WERI-Rb-1 (cell line): ENCODE results near the gene LEMD1.
A peak's percentile ranks its signal among the peaks of the same experiment; 100 is the strongest.

ENCODE experiments used
- DNase-seq: peaks from one replicate; pipeline ENCODE4 v3.0.0-alpha.2; 2020
- H3K27ac ChIP-seq: fragments of 250-450 bp; sonication (Bioruptor Pico); 2 replicates; pipeline ENCODE4 v1.5.1; 2020; ENCODE audit warnings: mild to moderate bottlenecking, moderate library complexity
- H3K27me3 ChIP-seq: fragments of 250-450 bp; sonication (Bioruptor Pico); 2 replicates; pipeline ENCODE4 v1.5.1; 2021; ENCODE audit warnings: mild to moderate bottlenecking, low read depth, moderate library complexity; ENCODE audit not compliant: insufficient read depth, severe bottlenecking
- H3K36me3 ChIP-seq: fragments of 250-450 bp; sonication (Bioruptor Pico); 2 replicates; pipeline ENCODE4 v1.5.1; 2020; ENCODE audit warnings: mild to moderate bottlenecking, moderate library complexity
- H3K4me3 ChIP-seq: 2 replicates; pipeline ENCODE4 v1.5.1; 2011; ENCODE audit warnings: low read depth, mild to moderate bottlenecking, control low read depth, low read length
- H3K9me3 ChIP-seq: fragments of 250-450 bp; sonication (Bioruptor Pico); 2 replicates; pipeline ENCODE4 v1.5.1; 2021; ENCODE audit warnings: mild to moderate bottlenecking, moderate library complexity; ENCODE audit not compliant: severe bottlenecking
- CTCF ChIP-seq: IDR thresholded peaks from 2 replicates; pipeline ENCODE4 v1.5.1; 2011; ENCODE audit warnings: low read depth, mild to moderate bottlenecking, control low read depth, inconsistent platforms, low read length

The LEMD1 gene

GRCh38 chr1:205445646-205445935 lies 23.7 kb upstream of the LEMD1 start:
- no peaks in the 10 kb centered on the region for H3K9me3 ChIP-seq
- no peaks in the 10 kb centered on the region for H3K27me3 ChIP-seq
- no peak for DNase-seq
- H3K36me3 ChIP-seq, result no peaks in the 10 kb centered on the region
- H3K4me3 ChIP-seq, result no peak overlapping the region
- TF ChIP-seq CTCF, result no peak
- H3K27ac ChIP-seq, result peak overlapping the region; percentile 66

GRCh38 chr1:205444931-205445645 lies 23.2 kb upstream of the LEMD1 start:
- Histone ChIP-seq H3K27me3 (no peaks in the 10 kb centered on the region), H3K27ac (peak overlapping the region; percentile 66), H3K9me3 (no peaks in the 10 kb centered on the region), H3K4me3 (0 out of 2 replicates have a peak overlapping the region, but pooled peaks have one; percentile 1), H3K36me3 (no peaks in the 10 kb centered on the region)
- DNase-seq, result peak; percentile 100
- no peak for TF ChIP-seq CTCF

- Histone ChIP-seq H3K9me3 (no peaks in the 10 kb centered on the region), H3K27me3 (no peaks in the 10 kb centered on the region), H3K27ac (peak overlapping the region; percentile 38), H3K36me3 (no peaks in the 10 kb centered on the region), H3K4me3 (no peak overlapping the region)
- TF ChIP-seq CTCF, result peak; percentile 61; the same call in 1 of the 2 replicates
- DNase-seq, result no peak
Measured at GRCh38 chr1:205444300-205444930, 22.6 kb upstream of the LEMD1 start.

- no peaks in the 10 kb centered on the region for H3K27me3 ChIP-seq
- H3K27ac ChIP-seq, result peak overlapping the region; percentile 38
- DNase-seq, result no peak
- no peak overlapping the region for H3K4me3 ChIP-seq
- H3K9me3 ChIP-seq, result no peaks in the 10 kb centered on the region
- no peak for TF ChIP-seq CTCF
- H3K36me3 ChIP-seq, result no peaks in the 10 kb centered on the region
Measured at GRCh38 chr1:205443585-205444299, 21.9 kb upstream of the LEMD1 start.

- no peak for TF ChIP-seq CTCF
- no peaks in the 10 kb centered on the region for H3K27me3 ChIP-seq
- DNase-seq, result peak; percentile 77
- no peaks in the 10 kb centered on the region for H3K9me3 ChIP-seq
- no peaks in the 10 kb centered on the region for H3K36me3 ChIP-seq
- peak overlapping the region; percentile 16; the same call in 1 of the 2 replicates for H3K27ac ChIP-seq
- no peak overlapping the region for H3K4me3 ChIP-seq
Measured at GRCh38 chr1:205442051-205442725, 20.3 kb upstream of the LEMD1 start.
